Ureter (tissue), 1 donor: ENCODE results near the gene PIERCE2. TPM values are rescaled to one million over a fixed set of nuclear protein-coding genes. Genes with fewer than 3 reads are reported as not detected.
"Not testable (repeated sequence)": the region's sequence is repeated elsewhere in the genome, so short reads cannot be mapped to it uniquely, and the experiment has no call there.

Experiments used
- DNase-seq: peaks from one replicate; pipeline ENCODE4 v3.0.0-alpha.2; 2020; ENCODE audit warnings: low spot score
- total RNA-seq: library from RNA; stranded (reverse); gene quantifications from one replicate; pipeline ENCODE4 v1.2.4, GENCODE V29; 2023
- donor health status: DM: yes; HTN: yes; CAD: no.

Gene PIERCE2
- total RNA-seq = 3.0 TPM

GRCh38 chr15:55408012-55408928 lies at the start of gene PIERCE2, which contains the start of gene CCPG1:
Gene PIERCE2 (plus strand): TSS chr15:55408495. CDS start chr15:55408769, 274 bp downstream.
Gene CCPG1 (minus strand): TSS chr15:55408359. CDS start chr15:55389424, 18,935 bp downstream.
- DNase-seq = peak; percentile 92

DNA sequence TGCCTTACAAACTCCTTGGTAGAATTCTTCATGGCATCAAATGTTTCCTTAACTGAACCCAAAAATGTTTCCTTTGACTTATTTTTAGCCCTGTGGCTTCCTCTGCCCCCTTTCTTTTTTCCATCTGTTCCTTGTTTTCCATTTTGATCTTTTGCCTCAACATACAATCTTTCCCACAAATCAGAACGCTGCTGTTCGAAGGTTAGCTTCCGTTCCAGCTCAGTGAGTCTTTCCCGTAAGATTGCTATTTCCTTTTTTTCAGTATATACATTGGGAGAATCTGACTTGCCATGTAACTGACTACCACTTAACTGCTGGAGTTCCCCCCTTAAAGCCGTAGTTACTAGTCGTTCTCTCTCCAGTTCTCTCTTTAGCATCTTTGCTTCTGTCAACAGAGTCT lies 48.0 kb upstream of the PIERCE2 start:
- no peak for DNase-seq

DNA sequence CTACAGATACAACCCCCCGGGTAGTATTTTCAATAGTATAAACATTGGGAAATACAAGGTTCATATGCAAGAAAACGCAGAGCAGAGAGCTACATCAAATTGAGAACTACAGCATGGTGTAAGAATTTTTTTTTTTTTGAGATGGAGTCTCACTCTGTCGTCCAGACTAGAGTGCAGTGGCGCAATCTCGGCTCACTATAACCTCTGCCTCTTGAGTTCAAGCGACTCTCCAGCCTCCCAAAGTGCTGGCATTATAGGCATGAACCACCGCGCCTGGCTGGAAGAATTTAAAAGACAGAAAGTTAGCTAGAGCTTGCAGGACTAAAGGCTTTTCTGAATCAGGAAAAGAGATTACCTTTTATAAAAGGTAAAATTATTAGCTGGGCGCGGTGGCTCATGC lies 47.2 kb upstream of the PIERCE2 start:
- no peak for DNase-seq

- no peak for DNase-seq
These were observed 45.7 kb upstream of the PIERCE2 start for GRCh38 chr15:55362641-55363040.

GRCh38 chr15:55366981-55367380 lies 41.3 kb upstream of the PIERCE2 start:
- DNase-seq = no peak

- no peak for DNase-seq
These were observed 35.4 kb upstream of the PIERCE2 start for GRCh38 chr15:55372701-55373440.

DNA sequence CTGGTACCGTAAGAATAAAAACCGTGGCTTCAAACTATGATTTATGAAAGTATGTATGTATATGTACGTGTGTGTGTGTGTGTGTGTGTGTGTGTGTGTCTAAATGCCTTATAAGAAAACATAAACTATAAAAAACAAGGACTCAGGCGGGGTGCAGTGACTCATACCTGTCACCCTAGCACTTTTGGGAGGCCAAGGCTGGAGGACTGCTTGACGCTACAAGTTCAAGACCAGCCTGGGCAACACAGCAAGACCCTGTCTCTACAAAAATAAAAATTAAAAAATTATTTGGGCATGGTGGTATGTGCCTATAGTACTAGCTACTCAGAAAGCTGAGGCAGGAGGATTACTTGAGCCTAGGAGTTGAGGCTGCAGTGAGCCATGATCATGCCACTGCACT lies 29.2 kb upstream of the PIERCE2 start:
- DNase-seq = no peak

DNA sequence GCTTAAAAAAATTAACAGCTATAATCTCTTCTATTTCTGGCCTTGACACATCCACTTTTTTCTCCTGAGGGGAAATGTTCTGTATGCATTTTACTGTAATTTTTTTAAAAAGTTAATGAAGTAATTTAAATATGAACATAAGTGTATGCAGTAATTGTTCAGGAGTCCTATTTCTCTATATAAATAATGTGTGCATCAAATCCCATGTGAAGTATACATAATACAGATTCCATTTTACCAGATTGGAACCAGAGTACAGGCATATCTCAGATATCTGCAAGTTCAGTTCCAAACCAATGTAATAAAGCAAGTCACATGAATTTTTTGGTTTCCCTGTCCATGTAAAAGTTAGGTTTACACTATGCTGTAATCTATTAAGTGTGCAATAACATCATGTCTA lies 26.7 kb upstream of the PIERCE2 start:
- DNase-seq = no peak

DNA sequence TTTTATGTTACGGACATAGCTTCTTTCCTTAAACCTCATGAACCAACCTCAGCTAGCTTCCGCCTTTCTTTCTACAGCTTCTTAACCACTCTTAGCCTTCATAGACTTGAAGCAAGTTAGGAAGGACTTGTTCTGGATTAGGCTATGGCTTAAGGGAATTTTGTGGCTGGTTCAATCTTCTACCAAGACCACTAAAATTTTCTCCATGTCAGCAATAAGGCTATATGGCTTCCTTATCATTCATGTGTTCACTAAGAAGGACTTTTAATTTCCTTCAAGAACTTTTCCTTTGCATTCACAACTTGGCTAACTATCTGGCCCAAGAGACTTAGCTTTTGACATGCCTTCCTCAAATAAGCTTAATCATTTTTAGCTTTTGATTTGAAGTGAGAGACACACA lies 24.6 kb upstream of the PIERCE2 start:
- no peak for DNase-seq

DNA sequence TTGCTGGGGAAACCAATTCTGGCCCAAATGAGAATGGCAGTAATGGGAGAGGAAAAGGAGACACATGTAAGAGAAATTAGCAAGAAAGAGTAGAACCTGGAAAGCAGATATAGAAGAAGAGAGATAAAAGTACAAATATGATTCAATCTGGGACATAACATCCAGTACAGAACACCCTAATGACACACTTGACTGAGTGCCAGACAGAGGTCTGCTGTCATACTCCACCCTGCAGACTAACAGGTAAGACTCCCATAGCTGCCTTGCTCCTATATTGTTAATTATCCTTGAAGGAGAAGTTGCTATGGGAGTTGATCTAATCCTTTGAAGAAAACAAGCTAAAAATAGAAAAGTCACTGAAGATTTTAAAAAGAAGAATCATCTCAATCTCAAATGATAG lies 21.3 kb upstream of the PIERCE2 start:
- no peak for DNase-seq

DNA sequence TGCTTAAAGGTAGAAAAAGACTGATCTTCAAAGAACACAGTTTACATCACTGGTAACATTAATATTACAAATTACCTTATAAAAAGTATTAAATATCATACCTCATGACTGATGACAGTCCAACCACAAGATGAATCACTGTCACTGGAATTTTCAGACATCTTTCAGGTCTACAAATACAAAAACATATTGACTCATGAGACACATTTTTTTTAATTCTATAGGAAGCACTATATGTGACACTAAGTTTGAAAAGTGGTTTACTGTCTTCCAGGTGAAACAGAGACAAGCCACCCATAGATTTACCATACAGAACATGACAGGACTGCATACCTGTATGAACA lies 19.1 kb upstream of the PIERCE2 start:
- DNase-seq = no peak

- no peak for DNase-seq
These were observed 13.6 kb upstream of the PIERCE2 start for GRCh38 chr15:55394694-55395093.

GRCh38 chr15:55398243-55398642 lies 10.1 kb upstream of the PIERCE2 start:
- DNase-seq = no peak

DNA sequence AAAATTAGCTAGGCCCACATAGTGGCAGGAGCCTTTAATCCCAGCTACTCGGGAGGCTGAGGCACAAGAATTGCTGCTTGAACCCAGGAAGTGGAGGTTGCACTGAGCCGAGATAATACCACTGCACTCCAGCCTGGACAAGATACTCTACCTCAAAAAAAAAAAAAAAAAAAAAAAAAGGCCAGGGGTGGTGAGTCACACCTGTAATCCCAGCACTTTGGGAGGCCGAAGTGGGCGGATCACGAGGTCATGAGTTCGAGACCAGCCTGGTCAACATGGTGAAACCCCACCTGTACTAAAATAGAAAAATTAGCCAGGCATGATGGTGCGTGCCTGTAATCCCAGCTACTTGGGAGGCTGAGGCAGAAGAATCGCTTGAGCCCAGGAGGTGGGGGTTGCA lies 8.2 kb upstream of the PIERCE2 start:
- DNase-seq = not testable (repeated sequence)

GRCh38 chr15:55401786-55402246 lies 6.5 kb upstream of the PIERCE2 start:
- no peak for DNase-seq

- DNase-seq = no peak
These were observed 5.6 kb upstream of the PIERCE2 start for GRCh38 chr15:55402707-55403106.

- no peak for DNase-seq
These were observed 4.8 kb upstream of the PIERCE2 start for GRCh38 chr15:55403531-55403930.

- DNase-seq = no peak
These were observed 740 bp upstream of the PIERCE2 start for GRCh38 chr15:55407498-55408011.

GRCh38 chr15:55408976-55409375 lies 681 bp downstream of the PIERCE2 start:
- not testable (repeated sequence) for DNase-seq

DNA sequence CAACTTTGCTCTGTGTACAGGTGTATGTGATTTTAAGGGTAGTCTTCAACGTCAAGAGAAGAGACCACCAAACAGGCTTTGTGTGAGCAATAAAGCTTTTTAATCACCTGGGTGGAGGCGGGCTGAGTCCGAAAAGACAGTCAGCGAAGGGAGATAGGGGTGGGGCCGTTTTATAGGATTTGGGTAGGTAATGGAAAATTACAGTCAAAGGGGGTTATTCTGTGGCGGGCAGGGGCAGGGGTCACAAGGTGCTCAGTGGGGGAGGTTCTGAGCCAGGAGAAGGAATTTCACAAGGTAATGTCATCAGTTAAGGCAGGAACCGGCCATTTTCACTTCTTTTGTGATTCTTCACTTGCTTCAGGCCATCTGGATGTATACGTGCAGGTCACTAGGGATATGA lies 9.4 kb downstream of the PIERCE2 start:
- not testable (repeated sequence) for DNase-seq

- DNase-seq = no peak
These were observed 12.0 kb downstream of the PIERCE2 start for GRCh38 chr15:55420171-55420866.

DNA sequence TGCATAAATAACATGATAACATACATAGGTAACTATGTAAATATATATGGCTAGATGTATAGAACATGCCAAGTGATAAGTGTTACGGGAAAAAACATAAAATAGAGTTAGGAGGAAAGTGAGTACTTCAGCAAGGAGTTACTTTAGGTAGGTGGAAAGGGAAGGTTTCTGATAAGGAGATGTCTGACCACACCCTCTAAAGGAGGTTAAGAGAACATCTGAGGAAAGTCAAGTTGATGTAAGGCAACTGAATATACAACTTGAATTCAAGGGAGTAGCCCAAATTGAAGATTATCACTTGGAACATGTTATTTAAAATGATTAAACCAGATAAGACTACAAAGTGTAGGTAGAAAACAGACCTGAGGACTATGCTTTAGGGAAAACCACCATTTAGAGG lies 13.8 kb downstream of the PIERCE2 start:
- DNase-seq = no peak
